HG02943 (cell line): ENCODE results near the gene GOLT1A.
"Not testable (repeated sequence)": the region's sequence is repeated elsewhere in the genome, so short reads cannot be mapped to it uniquely, and the experiment has no call there.

Experiments used
- ATAC-seq: cut with Tn5 transposase; IDR thresholded peaks from one replicate; pipeline ENCODE4 v1.9.1; 2021; ENCODE audit warnings: mild to moderate bottlenecking, low read depth, moderate library complexity; ENCODE audit not compliant: unreplicated experiment

GOLT1A gene

DNA sequence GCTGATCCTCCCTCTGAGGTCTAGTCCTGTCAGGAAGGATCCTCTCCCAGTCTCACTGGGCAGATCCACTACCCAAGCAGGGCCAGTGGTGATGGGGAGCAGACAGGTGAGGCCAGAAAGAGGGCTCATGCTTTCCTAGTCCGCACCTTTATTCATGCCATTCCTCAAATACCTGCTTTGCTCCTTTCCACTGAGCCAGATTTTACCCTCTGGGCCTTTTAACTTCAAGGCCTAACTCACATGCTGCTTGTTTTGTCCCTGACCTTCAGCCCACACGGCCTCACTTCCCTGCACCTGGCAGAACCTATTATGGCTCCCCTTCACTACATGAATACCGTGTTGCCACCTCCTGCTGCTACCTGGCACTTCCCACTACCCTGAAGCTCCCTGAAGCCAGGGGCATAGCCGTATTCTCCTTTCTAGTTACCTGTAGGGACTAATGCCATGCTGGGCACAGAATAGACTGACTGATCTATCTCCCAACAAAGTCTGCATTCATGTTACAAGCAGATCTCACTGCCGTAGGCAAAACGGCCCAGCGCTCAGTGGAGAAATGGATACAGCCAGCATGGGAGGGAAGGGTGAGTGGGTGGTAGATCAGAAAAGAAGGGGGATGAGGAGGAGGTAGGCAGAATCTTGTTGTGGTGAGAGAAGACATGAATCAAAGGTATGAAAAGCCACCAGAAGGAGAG lies 36.1 kb upstream of the GOLT1A start:
- no peak for ATAC-seq

DNA sequence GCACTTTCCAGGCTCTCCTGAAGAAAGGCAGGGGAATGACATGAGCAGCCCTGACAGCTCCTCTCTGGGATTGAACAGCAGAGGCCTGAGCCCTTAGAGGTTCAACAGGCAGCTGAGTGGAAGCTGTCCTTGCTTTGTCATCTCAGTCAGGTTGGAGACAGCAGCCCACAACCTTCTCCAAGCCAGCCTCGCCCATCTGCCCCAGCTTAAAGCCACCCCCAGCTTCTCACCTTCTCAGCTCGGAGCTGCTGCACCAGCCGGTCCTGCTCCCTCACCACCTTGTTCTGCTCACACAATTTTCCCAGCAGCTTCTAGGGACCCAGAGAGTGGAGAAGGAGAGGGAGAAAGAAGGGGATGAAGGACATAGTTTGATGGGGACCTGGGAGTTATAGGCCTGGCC lies 35.2 kb upstream of the GOLT1A start:
- no peak for ATAC-seq

DNA sequence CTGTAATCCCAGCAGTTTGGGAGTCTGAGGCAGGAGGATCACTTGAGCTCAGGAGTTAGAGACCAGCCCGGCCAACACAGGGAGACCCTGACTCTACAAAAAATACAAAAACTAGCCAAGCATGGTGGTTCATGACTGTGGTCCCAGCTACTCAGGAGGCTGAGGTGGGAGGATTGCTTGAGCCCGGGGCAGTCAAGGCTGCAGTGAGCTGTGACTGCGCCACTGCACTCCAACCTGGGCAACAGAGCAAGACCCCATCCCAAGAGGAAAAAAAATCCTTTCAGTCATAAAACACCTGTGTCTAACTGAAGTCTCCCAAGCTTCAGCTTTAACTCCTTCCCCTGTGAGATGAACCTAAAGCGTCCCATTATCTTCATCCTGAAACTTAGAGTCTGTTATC lies 33.1 kb upstream of the GOLT1A start:
- ATAC-seq: no peak

GRCh38 chr1:204242920-204243319 lies 29.1 kb upstream of the GOLT1A start:
- ATAC-seq: no peak

DNA sequence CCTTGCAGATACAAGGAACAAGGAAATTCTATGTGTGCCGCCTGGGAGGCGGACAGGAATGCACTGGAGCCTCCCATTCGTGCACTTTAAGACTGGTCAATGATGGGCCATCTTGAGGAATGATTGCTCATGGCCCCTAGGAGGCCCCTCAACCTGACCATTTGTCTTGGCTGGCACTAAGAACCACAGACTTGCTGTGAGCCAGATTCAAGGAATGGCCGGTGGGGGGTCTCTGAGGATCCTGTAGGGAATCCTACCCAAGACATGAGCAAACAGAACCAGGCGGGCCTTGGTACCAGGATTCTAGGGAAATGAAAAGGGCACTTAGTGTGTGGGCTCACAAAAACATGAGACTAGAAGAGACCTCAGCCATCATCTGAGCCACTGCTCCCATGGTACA lies 28.1 kb upstream of the GOLT1A start:
- no peak for ATAC-seq

DNA sequence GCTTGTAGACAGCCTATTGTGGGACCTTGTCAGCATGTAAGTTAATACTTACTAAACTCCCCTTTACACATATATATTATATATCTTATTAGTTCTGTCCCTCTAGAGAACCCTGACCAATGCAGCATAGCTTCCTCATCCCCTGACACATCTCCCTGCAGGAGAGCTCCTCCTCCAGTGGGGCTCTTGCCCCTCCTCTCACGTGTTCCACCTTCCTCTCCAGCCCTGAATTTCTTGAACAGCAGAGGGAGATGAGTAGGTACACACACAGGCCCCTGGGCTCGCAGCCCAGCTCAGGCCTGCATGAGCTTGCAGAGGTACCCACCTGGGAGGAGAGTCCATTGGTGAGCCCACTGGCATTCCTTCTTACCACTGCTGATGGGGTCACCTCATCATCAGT lies 27.3 kb upstream of the GOLT1A start:
- no peak for ATAC-seq

GRCh38 chr1:204240233-204240632 lies 26.4 kb upstream of the GOLT1A start:
- ATAC-seq: no peak

DNA sequence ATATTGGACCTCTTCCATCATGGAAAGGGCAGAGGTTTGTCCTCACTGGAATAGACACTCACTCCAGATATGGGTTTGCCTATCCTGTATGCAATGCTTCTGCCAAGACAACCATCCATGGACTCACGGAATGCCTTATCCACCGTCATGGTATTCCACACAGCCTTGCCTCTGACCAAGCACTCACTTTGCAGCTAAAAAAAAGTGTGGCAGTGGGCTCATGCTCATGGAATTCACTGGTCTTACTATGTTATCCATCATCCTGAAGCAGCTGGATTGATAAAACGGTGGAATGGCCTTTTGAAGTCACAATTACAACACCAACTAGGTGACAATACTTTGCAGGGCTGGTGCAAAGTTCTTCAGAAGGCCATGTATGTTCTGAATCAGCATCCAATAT lies 25.6 kb upstream of the GOLT1A start:
- ATAC-seq: not testable (repeated sequence)

DNA sequence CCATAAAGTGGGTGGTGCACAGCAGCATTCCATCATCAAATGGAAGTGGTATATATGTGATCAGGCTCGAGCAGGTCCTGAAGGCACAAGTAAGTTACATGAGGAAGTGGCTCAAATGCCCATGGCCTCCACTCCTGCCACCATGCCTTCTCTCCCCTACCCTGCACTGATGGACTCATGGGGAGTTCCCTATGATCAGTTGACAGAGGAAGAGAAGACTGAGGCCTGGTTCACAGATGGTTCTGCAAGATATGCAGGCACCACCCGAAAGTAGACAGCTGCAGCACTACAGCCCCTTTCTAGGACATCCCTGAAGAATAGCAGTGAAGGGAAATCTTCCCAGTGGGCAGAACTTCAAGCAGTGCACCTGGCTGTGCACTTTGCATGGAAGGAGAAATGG lies 24.7 kb upstream of the GOLT1A start:
- ATAC-seq: not testable (repeated sequence)

DNA sequence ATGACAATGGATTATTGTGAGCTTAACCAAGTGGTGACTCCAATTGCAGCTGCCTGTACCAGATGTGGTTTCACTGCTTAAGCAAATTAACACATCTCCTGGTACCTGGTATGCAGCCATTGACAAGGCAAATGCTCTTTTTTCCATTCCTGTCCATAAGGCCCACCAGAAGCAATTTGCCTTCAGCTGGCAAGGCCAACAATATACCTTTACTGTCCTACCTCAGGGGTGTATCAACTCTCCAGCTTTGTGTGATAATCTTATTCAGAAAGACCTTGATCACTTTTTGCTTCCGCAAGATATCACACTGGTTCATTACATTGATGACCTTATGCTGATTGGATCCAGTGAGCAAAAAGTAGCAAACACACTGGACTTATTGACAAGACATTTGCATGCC lies 23.7 kb upstream of the GOLT1A start:
- not testable (repeated sequence) for ATAC-seq

DNA sequence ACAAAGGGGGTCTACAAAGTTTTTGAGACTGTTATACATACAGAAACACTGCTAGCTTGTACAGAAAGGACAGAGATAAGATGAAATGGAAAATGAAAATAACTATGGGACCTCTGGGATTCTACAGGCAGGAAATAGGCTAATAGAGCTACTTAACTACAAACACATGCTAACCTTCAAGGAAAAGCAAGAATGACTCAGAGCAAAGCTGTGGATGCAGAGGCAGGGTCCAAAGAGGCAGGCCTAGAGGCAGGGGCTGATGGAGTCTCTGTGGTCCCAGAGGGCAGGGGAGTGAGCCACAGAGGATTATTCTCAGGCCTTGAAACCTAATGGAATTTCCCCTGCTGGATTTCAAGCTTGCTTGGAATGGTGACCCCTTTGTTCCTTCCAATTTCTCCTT lies 18.7 kb upstream of the GOLT1A start:
- no peak for ATAC-seq

- no peak for ATAC-seq
Observed at GRCh38 chr1:204230211-204230610, 16.4 kb upstream of the GOLT1A start.

DNA sequence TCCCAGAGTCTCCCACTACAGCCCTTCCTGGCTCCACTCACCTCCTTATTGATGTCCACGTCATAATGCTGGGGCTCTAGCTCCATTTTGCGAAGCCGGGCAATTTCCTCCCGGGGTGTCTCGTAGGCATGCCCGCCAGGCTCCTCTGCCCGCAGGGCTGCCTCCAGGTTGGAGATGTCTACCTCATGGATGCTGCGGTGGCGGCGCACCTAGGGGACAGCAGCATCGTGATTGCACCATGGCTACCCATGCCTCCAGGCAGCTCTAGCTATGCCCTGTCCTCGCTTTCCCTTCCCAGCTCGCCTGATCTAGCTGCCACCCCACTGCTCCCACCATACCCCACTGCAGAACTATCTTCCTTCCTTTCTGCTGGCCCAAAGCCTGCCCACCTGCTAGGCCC lies 15.1 kb upstream of the GOLT1A start:
- ATAC-seq: no peak

DNA sequence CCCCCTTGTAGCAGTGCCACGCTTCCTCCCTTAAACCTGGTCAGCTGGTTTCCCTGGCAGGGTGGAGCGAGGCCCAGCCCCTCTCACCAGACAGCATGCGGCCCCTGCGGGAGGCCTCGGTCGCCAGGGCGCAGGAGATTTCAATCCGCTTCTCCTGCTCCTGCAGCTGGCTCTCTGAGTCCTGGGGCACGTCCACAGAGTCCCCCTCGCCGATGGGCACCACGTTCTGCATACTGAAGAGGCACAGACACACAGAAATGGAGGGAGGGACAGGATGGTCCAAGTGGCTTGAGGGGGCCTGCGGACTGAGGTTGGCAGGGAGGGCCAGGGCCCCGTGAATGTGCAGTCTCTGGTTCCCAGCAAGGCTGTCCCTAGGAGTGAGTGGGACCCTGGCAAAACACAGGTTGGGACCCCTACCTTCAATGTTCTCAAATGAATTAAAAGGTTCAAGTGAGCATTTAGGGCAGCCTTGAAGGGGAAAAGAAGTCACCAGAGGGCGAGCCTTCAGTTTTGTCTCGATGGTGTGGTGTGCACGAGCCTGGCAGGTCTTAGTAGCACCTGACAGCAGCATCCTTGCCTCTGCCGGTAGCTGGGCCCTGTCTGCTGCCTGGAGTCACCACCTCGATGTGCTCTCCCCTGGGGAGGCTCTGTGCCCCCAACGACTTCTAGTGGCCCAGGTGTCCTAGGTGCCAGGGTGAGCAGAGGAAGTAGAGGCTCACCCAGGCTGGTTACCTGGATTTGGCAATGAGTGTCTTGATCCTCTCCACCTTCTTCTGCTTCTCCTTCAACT lies 14.4 kb upstream of the GOLT1A start:
- ATAC-seq: no peak

DNA sequence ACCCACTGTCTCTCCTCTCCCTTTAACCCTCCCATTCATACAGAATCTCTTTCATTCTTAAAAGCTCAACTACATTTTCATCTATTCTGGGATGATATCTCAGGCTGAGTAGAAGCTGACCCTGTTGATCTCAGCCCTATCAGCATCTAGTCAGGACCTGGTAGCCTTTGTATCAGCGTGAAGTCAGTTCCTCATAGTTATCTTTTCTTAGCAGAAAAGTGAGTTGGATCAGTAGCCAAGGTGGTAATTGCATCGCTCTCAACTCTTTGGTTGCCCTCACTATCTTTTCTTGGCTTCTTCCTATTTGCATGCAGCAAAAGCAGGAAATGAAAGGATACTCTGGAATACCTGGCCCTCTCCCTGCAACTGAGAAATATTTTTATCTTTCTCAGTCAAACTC lies 13.6 kb upstream of the GOLT1A start:
- no peak for ATAC-seq

- ATAC-seq: no peak
Observed at GRCh38 chr1:204225841-204226735, 12.3 kb upstream of the GOLT1A start.

DNA sequence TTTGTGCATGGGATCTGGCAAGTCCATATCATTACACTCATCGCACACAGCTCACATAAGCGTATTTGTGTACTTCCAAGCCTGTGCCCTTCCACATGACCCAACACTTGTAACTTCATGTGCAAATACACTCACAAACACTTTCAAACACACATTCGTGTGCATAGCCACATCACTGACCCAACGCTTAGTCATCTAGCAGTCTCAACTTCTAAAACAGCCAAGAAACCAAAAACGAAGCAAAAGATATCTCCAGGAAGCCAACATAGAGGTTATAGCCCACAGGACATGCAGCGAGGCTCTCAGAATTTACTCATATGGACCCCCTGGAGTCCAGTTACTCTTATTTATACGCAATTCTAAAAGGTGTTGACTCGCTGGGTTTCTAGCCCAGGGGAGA lies 10.9 kb upstream of the GOLT1A start:
- ATAC-seq: no peak

DNA sequence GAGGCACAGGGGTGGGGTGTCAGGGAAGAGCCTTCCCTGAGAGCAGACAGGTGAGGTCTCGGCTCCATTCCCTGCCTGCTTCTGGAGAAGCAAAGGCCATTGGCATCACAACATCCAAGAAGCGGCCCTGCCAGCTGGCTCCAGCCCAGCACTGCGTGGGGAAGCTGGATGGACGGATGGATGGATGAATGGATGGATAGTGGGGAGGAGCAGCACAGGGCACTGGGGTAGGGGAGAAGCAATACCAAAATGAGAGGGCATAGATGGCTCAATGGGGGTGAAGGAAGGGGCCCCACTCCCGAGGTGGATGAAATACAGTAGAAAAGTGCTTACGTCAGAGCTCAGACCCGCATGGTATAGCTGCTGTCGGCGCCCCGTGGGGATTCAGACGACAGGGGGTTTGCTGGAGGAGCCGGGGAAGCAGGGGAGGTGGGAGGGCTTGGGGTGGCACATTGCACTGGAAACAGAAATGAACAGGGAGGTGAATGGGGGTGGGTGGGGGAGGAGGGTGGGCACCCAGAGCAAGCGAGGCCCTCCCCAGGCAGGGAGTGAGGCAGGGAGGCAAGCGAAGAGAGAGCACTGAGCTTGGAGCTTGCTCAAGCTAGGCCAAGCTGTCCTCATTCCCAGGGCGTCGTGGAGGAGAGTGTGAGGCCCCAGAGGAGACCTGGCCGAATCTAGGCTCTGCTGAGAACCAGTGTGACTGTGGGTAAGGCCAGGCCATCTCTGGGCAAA lies 9.5 kb upstream of the GOLT1A start:
- no peak for ATAC-seq

- ATAC-seq: no peak
Observed at GRCh38 chr1:204222764-204223055, 8.9 kb upstream of the GOLT1A start.

- ATAC-seq: no peak
Observed at GRCh38 chr1:204222006-204222763, 8.4 kb upstream of the GOLT1A start.
